Measurements from ENCODE around the gene TRIM29. TPM values are rescaled to one million over a fixed set of nuclear protein-coding genes. Genes with fewer than 3 reads are reported as not detected.

TRIM29 gene
- total RNA-seq, 1 donor from 2014 or later, result 0.50 TPM

DNA sequence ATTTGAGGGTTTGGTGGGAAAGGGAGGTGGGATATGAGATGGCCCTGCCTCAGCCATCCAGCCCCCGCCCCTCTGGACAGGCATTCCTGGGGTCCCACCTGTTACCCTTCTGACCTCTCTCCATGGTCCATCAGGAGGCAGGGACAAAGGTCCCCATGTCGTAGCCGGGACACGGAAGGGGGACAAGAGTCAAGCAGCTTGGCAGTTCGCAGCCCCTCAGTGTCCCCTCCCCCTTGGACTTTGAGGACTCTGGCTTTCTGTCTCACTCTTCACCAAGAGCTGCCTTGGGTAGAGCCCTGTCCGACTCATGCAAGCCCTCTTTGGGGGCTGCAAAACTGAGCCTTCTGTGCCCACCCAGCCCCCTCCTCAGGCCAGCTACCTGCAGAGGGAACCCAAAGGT, 30.2 kb downstream of the TRIM29 start:
- intact Hi-C loops (cut with micrococcal nuclease), result no loop called here
- DNase-seq (no peak), ATAC-seq (no peak)

DNA sequence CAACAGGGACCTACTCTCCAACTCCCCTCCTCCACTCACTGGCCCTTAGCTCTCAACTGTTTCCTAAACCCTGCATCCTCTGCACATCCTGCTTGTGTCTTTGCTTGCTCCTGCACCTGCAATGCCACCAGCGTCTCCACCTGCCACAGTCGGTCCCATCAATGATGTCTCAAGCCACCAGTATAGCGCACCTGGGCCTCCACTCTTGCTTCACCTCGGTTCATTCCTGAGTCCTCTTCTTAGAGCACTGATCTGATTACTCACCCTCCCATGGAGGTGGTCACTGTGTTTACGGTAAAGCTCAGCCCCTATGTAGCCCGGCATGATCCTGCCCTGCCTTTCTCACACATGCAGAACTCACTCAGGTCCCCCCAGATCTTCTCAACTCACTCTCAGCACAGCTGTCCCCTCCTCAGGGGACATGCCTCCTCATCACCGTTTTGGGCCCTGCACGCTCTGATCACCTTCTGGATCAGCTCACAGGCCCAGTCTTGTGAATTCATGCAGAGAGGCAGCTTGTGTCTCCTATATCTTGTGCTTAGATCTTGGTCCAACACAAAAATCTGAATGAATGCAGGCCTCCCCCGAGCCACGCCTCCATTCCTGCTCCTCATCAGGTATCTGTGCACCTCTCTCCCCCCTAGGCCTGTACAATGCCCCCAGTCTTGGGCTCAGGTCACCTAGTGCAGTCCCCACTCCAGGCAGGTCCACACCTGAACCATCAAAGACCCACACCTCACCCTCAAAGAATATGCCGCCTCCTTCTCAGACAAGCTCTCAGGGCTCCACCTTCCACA, 31.4 kb downstream of the TRIM29 start:
- DNase-seq (no peak), ATAC-seq (no peak)
- intact Hi-C loops (cut with micrococcal nuclease), result no loop called here

DNA sequence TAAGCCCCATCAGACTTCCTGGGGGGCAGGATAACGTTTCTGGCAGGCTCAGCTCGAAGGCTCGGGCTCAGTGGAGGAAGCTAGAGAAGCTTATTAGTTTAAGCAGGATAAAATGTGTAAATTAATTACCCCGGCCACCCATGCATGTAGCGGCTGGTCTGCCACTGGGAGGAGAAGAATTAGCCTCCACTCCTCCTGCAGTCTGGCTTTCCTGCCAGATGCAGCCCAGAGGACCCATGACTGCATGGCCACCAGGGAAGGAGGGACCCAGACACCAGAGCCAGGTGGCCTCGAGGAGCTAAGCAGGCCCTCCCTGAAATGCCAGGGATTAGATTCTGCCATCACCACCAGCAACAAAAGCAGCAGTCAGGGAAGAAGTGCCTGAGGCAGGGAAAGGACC, 32.3 kb downstream of the TRIM29 start:
- ATAC-seq, result no peak
- intact Hi-C loops (cut with micrococcal nuclease), result no loop called here

DNA sequence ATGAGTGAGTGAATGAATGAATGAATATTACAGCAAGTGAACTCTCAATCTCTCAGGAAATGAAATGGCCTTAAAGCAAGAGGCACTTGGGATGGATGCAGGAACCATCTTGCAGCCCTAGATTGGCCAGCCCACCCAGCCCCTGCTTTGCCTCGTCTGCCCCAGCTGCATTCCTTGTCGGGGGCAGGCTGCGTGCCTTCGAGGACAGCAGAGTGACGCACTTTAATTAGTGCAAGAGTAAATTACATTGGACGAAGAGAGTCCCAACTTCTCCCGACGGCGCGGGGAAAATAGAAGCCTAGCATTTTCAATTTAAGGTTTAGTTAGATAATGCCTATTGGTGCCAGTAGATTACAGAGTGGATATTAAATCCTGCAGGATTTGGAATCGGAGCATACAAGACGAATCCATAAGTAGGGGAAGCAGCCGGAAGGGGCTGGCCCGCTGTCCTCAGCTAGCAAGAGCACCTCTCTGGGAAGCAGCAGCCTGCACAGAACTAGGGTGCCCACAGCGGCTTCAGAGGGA, 33.8 kb downstream of the TRIM29 start:
- ATAC-seq, result no peak
- intact Hi-C loops (cut with micrococcal nuclease), result no loop called here
- no peak for DNase-seq

More for the DNA sequence above, 32.3 kb downstream of the TRIM29 start:
- DNase-seq, result no peak

DNA sequence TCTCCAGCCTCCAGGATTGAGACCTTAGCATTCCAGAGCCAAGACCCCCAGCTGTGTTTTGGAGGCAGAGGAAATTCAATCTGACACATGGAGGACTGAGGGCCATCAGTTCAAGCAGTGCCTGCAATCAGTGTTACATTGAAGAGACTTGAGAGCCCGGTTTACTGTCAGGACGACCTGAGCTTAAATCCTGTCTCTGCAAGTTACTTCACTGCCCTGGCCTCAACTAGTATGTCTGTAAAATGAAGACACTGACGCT, 35.1 kb downstream of the TRIM29 start:
- ATAC-seq (no peak), DNase-seq (no peak)
- intact Hi-C loops (cut with micrococcal nuclease), result no loop called here

DNA sequence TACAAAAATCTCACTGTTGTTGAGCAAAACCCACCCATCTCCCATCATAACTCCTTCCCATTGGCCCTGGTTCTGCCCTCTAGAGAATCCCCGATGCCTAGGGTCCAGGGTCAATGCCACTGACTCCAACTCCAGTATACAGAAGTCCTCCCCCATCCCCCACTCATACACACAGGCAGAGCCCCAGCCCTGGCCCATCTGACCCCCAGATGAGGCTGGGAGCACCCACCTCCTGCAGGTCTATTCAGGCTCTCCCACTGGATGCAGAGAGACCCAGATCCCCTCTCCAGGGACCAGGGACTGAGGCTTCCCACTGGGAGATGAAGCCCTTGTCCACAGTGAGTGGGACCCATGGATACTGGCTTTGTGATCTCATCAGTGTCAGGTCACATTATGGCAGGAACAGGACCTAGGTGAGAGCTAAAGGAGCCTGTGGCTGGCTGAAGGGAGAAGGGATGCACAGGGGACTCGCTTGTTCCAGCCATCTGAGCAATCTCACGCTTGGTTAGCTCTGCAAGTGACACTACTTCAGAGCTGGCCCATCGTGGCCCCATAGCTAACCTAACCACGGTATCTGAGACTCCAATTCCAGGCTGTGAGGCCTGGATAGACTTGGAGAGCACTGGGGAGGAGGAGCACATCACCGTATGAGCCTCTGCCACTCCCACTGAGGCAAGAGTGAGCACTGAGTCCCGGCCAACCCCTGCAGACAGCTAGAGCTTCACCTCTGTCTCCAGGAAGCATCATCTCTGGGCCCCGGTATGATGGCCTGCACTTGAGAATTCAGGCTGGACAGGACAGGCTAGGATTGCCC, 35.7 kb downstream of the TRIM29 start:
- DNase-seq (no peak), ATAC-seq (no peak)
- intact Hi-C loops (cut with micrococcal nuclease), result no loop called here

DNA sequence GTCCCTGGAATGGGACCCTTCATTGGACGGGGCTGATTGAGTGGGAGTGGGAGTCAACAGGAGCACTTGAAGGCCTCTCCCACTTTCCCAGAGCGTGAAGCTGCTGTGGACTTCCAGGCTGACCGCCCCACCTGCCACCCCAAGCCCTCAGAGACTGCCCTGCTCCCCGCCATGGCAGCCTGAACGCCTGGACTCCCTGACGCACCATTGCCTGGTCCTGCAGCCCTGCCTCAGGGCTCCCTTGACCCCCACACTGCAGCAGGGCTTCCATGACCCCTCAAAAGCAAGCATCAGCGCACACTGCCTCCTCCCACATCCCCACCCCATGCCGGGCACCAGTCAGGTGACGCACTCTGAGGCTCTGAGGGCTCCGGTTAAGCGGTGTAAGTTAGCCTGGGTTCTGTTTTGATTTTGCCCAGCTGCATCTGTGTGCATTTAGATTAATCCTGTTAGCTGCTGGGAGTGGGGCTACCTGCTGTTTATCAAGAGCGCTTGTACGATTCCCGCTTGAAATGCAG, 39.4 kb downstream of the TRIM29 start:
- ATAC-seq (no peak), DNase-seq (no peak)
- intact Hi-C loops (cut with micrococcal nuclease), result no loop called here

DNA sequence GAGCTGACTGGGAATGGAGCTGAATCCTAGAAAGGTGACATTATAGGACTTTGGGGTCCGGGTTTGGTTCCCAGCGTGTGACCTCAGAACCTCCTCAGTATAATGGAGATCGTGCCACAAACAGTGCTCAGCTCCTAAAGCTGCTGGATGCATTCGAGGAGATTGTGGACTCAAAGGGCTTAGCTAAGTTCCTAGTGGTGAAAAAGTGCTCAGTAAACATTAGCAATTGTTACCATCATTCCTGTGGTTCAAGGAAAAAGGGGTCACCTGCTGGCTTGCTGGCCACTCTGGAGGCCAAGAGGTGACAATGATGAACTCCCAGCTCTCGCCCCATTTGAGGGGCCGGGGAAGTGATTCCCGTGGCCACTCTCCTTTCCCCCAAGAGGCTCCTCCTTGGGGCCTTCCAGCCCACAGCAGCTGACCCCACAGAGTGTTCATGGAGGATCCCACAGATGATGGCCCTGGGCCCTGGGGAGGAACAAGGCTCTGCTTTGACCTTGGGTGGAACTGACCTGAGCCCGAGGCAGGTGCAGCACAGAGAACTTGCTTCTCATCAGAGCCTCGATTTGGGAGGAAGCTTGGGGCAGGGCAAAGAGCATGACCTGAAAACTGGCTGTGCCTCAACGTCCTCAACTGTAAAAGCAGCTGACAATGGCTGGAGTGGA, 40.1 kb downstream of the TRIM29 start:
- no peak for DNase-seq
- ATAC-seq, result no peak
- intact Hi-C loops (cut with micrococcal nuclease), result no loop called here

DNA sequence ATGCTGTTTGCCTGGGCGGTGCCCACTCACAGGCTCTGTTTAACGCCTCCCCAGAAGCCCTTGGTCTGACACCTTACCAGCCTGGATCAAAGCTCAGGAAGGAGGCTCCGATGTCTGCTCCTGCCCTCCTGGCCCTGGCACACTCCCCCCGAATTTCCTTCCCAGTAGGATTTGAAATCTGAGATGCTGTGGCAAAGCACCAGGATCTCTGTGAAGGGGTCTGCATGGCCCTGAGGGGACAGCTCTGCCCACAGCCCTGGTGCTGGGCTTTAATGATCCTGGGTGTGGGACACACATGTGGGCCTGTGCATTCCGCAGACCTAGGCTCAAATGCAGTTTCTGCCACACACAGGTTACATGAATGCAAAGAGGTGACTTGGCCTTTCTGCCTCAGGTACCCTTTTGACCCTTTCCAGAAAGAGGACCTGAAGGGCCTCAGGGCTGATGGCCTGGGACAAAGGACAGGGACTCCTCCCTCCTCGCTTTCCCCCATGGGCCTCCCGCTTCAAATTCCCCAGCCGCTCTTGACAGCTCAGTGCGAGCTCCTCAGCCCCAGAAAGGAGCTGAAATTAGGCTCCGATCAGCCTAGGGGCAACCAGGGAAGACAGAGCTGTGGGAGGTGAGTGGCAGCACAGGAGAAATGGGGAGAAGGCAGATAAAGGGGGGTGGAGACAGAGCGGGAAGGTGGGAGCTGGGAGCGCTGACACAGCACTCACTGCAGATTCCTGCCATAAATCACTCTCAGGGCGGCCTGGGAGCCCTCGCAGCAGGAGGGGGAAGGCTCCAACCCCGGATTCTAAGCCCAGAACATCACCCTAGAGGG, 41.3 kb downstream of the TRIM29 start:
- intact Hi-C loops (cut with micrococcal nuclease), result no loop called here
- no peak for DNase-seq
- no peak for ATAC-seq

DNA sequence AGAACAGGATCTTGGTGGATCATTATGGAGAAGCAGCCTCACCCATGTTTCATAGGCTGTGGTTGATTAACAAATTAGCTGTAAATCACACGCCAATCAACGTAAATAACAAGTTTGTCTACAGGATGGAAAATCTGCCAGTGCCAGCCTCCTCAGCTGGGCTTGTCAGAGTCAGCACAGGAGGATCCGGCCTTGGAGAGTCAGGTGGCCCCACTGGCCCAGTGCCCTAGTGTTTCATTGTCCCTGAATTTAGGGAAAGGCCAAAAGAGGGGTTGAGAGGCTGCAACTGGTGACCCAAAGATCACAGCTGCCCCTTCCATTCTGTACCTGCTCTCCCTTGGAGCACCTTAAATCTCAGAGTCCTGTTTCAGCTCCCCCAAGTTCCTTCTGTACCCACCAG, 42.4 kb downstream of the TRIM29 start:
- no peak for ATAC-seq
- intact Hi-C loops (cut with micrococcal nuclease), result no loop called here

DNA sequence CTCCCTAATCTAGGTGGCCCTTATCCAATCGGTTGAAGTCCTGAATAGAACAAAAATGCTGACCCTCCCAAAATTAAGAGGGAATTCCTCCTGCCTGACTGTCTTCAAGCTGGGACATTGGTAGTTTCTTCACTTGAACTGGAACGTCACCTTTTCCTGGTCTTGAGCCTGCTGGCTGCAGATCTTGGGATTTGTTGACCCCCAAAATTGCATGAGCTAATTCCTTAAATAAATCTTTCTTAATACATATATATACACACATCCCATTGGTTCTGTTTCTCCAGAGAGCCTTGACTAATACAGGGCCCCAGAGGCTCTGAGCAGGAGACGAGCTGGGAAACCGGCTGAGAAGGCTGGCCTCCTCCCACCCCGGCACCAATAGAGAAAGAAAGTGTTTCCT, 46.2 kb downstream of the TRIM29 start:
- DNase-seq (no peak), ATAC-seq (no peak)
- intact Hi-C loops (cut with micrococcal nuclease), result no loop called here

More for the DNA sequence above, 42.4 kb downstream of the TRIM29 start:
- DNase-seq, result no peak

DNA sequence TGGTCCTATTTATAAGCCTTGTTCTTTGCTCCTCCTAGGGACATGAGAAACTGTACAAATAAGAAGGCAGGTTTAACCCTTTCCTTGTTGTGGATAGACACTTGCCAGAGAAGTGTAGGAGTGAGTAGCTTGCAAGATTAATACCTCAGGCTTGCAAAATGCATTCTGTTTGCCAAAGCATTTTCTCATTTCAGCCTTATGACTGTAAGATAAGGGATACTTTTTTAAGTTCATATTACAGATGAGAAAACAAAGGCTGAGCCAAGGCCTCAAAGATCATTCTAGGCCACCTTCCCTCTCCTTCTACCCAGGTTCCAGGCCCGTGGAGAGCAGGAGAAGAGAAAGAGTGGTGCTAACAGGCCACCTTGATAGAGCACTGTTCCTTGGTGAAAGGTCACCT, 46.8 kb downstream of the TRIM29 start:
- intact Hi-C loops (cut with micrococcal nuclease), result no loop called here
- no peak for DNase-seq
- ATAC-seq, result no peak

DNA sequence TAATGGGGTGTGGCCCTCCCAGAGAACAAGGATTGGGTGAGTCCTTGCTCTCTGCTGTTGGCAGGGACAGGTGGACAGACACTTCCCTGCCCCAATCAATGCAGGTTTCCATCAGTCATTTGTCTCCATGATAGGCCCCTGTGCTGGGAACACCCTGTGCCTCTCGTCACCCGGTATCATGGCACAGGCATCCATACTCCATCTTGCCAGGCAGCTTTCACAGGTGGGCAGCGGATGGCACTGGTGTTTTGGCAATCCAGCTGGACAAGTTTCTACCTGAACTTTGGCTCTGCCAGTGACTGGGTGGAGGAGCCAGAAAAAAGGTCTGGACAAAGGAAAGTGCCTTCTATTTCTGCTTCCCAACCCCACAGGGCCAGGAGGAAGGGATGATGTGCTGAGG, 47.5 kb downstream of the TRIM29 start:
- ATAC-seq, result no peak
- intact Hi-C loops (cut with micrococcal nuclease), result no loop called here
- DNase-seq, result no peak

DNA sequence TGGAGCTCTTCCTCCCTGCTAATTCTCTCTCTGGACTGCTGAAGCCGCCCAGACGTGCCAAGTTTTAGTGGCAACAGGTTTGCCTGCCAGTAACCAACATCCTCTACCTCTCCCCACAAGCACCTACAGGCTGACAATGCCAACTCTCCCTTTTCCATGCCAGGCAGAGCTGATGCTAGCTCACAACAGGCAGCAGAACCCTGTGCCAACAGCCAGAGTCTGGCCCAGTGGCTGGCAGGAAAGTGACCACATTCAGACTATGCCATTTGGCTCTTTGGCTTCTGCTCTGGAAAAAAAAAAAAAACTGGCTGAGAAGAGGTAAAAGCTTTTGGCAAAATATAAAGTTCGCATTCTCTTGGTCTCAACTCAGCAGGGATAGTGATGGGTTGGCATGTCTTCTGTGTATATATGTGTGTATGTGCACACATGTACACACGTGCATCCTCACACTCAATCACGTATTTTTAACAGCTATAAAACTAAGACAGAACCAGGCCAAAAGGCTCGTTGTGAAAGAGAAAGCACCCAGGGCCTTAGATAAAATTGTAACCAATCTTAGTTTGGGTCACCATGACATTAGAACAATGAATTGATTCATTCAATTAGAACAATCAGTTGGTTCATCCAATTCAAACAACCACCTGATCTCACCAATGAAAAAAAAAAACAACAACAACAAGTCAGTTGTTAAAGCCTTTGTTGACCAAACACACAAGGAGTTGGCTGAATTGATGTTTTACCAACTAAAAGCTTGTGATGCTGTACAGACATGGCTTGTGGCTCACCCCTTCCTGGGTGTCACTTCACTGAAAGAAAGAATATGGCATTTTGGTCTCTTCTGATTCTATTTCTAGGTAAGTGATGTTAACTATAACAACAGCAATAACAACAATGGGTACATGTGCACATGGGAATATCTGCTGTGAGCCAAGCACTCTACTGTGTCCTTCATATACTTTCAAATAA, 48.6 kb downstream of the TRIM29 start:
- intact Hi-C loops (cut with micrococcal nuclease), result no loop called here
- ATAC-seq, result peak; percentile 92

DNA sequence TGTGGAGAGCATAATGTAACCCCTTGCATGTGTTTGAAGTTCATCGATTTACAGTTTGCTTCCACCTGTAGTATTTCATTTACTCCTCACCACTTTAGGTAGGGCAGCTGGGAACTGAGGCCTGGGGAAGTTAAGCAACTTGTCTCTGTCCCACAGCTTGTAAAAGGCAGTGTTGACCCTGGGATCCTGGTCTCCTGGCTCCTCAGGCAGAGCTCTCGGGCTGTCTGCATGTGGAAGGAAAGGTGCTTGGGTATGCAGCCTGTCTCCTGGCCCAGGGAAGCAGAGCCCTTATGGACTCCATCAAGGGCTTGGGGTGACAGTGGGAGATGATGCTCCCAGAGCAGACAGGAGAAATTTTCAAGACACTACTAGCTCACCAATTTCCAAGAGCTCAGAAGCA, 49.9 kb downstream of the TRIM29 start:
- intact Hi-C loops (cut with micrococcal nuclease), result no loop called here
- ATAC-seq, result no peak
- no peak for DNase-seq

More for the DNA sequence above, 48.6 kb downstream of the TRIM29 start:
- peak; percentile 44 for DNase-seq

DNA sequence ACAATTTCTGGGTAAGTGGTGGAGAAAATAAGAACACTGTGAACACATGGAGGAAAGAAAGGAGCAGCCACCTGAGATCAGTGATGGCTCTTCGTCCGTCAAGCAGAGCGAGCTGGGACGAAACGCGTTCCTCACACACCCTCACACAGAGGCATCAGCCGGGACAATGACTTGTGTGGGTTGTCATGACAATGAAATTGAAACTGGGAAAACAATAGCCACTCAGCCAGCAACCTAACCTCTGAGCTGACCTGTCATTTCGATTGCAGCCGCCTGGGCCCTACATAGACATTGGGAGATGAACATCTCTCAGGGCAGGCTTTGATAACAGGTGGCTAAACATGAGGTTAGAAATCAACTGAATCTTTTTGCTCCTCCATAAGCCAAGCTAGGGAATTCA, 51.3 kb downstream of the TRIM29 start:
- intact Hi-C loops (cut with micrococcal nuclease), result no loop called here
- ATAC-seq, result no peak
- DNase-seq, result no peak

DNA sequence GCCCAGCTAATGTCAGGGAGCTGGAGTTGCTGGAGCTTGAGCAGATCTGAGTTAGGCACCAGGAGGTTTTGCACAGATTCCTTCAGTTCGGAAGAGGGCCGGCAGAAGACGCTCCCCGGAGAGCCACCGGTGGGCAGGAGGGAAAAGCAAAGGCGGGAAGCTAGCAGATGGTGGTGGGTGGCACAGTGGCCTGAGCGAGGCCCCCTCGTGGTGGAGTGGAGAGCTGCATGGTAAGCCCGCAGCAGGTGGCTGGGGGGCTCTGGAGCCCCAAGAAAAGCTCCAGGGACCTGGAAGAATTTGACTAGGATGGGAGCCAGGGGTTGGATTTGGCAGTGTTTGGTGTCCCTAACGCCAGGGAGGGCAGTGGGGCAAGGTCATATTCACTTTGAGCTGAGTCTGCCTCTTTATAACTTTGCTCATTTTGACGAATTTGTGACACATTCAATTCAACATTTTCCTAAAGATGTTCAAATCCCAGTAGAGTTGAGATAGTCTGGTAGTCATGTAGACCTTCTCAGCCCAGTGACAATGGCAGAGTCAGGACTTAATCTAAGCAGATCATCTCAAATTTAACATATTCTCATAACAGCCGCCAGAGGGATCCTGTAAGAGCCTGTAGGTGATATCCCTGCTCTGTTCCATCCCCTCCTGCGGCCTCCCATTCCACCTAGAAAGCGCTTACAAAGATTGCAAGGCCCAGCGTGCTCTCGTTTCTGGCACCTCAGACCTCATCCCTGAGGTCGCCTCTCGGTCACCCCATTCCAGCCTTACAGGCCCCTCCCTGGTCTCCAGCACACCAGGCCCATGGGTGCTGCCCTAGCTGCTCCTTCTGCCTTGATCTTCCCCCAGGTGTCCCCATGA, 57.9 kb downstream of the TRIM29 start:
- intact Hi-C loops (cut with micrococcal nuclease), result no loop called here
- ATAC-seq (peak; percentile 50), DNase-seq (peak; percentile 51)
